ENCODE measurements around the gene ASAP2. TPM values are rescaled to one million over a fixed set of nuclear protein-coding genes. Genes with fewer than 3 reads are reported as not detected.
A peak's percentile ranks its signal among the peaks of the same experiment; 100 is the strongest.

Gene ASAP2
- 10 to 100 TPM; 13.3 to 19.7 (median 16.0) TPM for total RNA-seq
- 9.2 TPM for polyA plus RNA-seq
- long read RNA-seq, donor 1, full-length matches to known transcripts, result 6 of 19 reads
- long read RNA-seq, donor 1, partial matches to known transcripts, result 9 of 19 reads
- long read RNA-seq, donor 1, other reads (novel, unspliced or antisense), result 4 of 19 reads
- long read RNA-seq, donor 2, partial matches to known transcripts, result 1 of 4 reads
- long read RNA-seq, donor 2, other reads (novel, unspliced or antisense), result 2 of 4 reads
- long read RNA-seq, donor 3, partial matches to known transcripts, result 8 of 12 reads
- long read RNA-seq, donor 3, other reads (novel, unspliced or antisense), result 2 of 12 reads
- long read RNA-seq, donor 4, full-length matches to known transcripts, result 2 of 4 reads
- long read RNA-seq, donor 4, partial matches to known transcripts, result 1 of 4 reads
- long read RNA-seq, donor 4, other reads (novel, unspliced or antisense), result 1 of 4 reads

GRCh38 chr2:9205963-9206948, at the start of gene ASAP2:
TSS of gene ASAP2 (plus strand) at chr2:9206812. CDS start at chr2:9207105, 293 bp downstream.
- intact Hi-C loops (cut with DNase I), result loop anchor here (2.0 to 10.0 kb wide), 7 partner anchors 51 to 139 kb away; no protein-coding TSS in a partner anchor
- Histone ChIP-seq H3K4me1 (ENCODE audit: control insufficient read depth, insufficient read depth, low read length) (no peaks in the 10 kb centered on the region), H3K9me3 (ENCODE audit: control insufficient read depth, low read length) (no peaks in the 10 kb centered on the region), H3K27me3 (ENCODE audit: control insufficient read depth, insufficient read depth) (no peaks in the 10 kb centered on the region), H3K27ac (ENCODE audit: low read length) (peak within 1 kb of the TSS; percentile 81), H3K4me3 (ENCODE audit: low read length) (peak within 1 kb of the TSS; percentile 92)
- ATAC-seq, result peak; percentile 82 to 88
- 2% methylated on average over 127 of the region's 128 CpGs for WGBS
- peak; percentile 79 to 91 (median 90) for DNase-seq

GRCh38 chr2:9158786-9159779, 47.5 kb upstream of the ASAP2 start:
- Histone ChIP-seq H3K27ac (ENCODE audit: low read length) (no peak overlapping the region), H3K9me3 (ENCODE audit: control insufficient read depth, low read length) (no peaks in the 10 kb centered on the region), H3K4me3 (ENCODE audit: low read length) (no peak overlapping the region), H3K4me1 (ENCODE audit: control insufficient read depth, insufficient read depth, low read length) (no peaks in the 10 kb centered on the region), H3K27me3 (ENCODE audit: control insufficient read depth, insufficient read depth) (no peaks in the 10 kb centered on the region)
- ATAC-seq (no peak), DNase-seq (no peak)
- WGBS, result 74% methylated on average over 10 of the region's 10 CpGs
- intact Hi-C loops (cut with DNase I), result loop anchor here in 1 of 4 donors (10.0 kb wide), 1 partner anchor 46 kb away; the partner anchor contains the start of gene ASAP2

DNA sequence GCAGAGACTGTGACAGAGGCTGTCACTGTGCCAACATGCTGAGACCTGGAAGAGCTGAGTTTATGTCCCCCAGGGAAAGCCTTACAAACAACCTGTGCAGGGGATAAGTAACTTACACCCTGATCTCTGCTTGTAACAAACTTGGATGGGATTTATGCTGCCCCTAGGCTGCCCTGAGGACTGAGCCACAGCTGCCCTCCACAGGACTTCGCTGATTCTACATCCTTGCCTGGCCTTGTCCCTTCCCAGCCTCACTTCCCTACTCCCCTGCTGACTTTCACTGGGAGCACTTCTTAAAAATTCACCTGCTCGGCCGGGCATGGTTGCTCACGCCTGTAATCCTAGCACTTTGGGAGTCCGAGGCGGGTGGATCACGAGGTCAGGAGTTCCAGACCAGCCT, 45.9 kb upstream of the ASAP2 start:
- 87% methylated on average over 7 of the region's 7 CpGs for WGBS
- H3K4me3 ChIP-seq (ENCODE audit: low read length), result no peak overlapping the region
- no peak overlapping the region for H3K27ac ChIP-seq (ENCODE audit: low read length)
- intact Hi-C loops (cut with DNase I), result no loop called here
- H3K4me1 ChIP-seq (ENCODE audit: control insufficient read depth, insufficient read depth, low read length), result peaks cover 5% of the 10 kb centered on the region
- H3K9me3 ChIP-seq (ENCODE audit: control insufficient read depth, low read length), result no peaks in the 10 kb centered on the region
- no peaks in the 10 kb centered on the region for H3K27me3 ChIP-seq (ENCODE audit: control insufficient read depth, insufficient read depth)
- DNase-seq, result no peak
- ATAC-seq, result no peak

GRCh38 chr2:9162841-9163240, 43.8 kb upstream of the ASAP2 start:
- Histone ChIP-seq H3K9me3 (ENCODE audit: control insufficient read depth, low read length) (no peaks in the 10 kb centered on the region), H3K4me1 (ENCODE audit: control insufficient read depth, insufficient read depth, low read length) (peaks cover 5% of the 10 kb centered on the region), H3K27me3 (ENCODE audit: control insufficient read depth, insufficient read depth) (no peaks in the 10 kb centered on the region), H3K4me3 (ENCODE audit: low read length) (no peak overlapping the region), H3K27ac (ENCODE audit: low read length) (no peak overlapping the region)
- 92% methylated on average over 11 of the region's 11 CpGs for WGBS
- intact Hi-C loops (cut with DNase I), result no loop called here
- ATAC-seq (no peak), DNase-seq (no peak)

DNA sequence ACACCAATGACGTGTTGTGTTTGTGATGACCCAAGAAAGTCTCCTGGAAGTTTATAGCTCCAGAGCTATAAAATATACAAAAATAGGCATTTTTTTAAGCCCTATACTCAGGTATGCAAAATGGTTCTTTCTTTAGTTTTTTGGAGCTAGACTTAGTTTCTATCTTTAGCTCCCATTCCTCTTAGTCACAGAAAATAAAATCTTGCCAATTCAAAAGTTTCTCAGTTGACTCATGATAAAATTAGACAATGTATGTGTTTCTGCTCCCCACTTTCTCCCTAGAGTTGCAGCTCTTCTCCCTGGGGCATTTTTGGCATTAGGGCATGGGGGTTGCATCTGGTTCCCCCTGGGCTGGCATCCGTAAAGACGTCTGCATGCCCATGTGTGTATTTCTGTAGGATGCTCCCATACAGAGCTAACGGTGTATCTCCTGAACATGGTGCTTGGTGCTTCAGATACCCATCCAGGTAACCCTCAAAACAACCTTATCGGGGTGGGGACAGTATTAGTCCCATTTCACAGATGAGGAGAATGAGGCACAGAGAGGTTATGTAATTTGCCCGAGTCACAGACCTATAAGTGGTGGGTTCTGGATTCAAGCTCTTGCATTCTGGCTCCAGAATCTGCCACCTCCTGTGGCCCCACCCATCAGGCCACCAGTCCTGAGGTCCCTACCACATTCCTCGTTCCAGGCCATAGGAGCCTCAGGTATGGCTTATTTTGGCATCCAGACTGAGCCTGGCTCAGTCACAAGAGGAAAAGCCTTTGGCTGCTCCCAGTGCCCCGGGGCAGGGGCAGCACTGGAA, 43.1 kb upstream of the ASAP2 start:
- no peak for ATAC-seq
- intact Hi-C loops (cut with DNase I), result no loop called here
- no peak overlapping the region for H3K27ac ChIP-seq (ENCODE audit: low read length)

GRCh38 chr2:9164112-9164608, 42.5 kb upstream of the ASAP2 start:
- intact Hi-C loops (cut with DNase I), result no loop called here
- H3K4me1 ChIP-seq (ENCODE audit: control insufficient read depth, insufficient read depth, low read length), result peaks cover 5% of the 10 kb centered on the region
- no peak overlapping the region for H3K27ac ChIP-seq (ENCODE audit: low read length)
- 89% methylated on average over 4 of the region's 4 CpGs for WGBS
- H3K27me3 ChIP-seq (ENCODE audit: control insufficient read depth, insufficient read depth), result no peaks in the 10 kb centered on the region
- ATAC-seq, result peak in 1 of 2 donors; percentile 27
- H3K9me3 ChIP-seq (ENCODE audit: control insufficient read depth, low read length), result no peaks in the 10 kb centered on the region
- DNase-seq, result no peak
- no peak overlapping the region for H3K4me3 ChIP-seq (ENCODE audit: low read length)

More for the DNA sequence above, 43.1 kb upstream of the ASAP2 start:
- Histone ChIP-seq H3K27me3 (ENCODE audit: control insufficient read depth, insufficient read depth) (no peaks in the 10 kb centered on the region), H3K4me1 (ENCODE audit: control insufficient read depth, insufficient read depth, low read length) (peaks cover 5% of the 10 kb centered on the region), H3K4me3 (ENCODE audit: low read length) (no peak overlapping the region), H3K9me3 (ENCODE audit: control insufficient read depth, low read length) (no peaks in the 10 kb centered on the region)
- 80% methylated on average over 8 of the region's 8 CpGs for WGBS
- DNase-seq, result no peak

- 87% methylated on average over 5 of the region's 5 CpGs for WGBS
- Histone ChIP-seq H3K27ac (ENCODE audit: low read length) (peak overlapping the region; percentile 56), H3K27me3 (ENCODE audit: control insufficient read depth, insufficient read depth) (no peaks in the 10 kb centered on the region), H3K4me3 (ENCODE audit: low read length) (no peak overlapping the region), H3K4me1 (ENCODE audit: control insufficient read depth, insufficient read depth, low read length) (peaks cover 5% of the 10 kb centered on the region), H3K9me3 (ENCODE audit: control insufficient read depth, low read length) (no peaks in the 10 kb centered on the region)
- ATAC-seq (peak; percentile 67 to 68), DNase-seq (peak in 2 of 3 donors; percentile 51 to 76)
- intact Hi-C loops (cut with DNase I), result no loop called here
Measured at GRCh38 chr2:9165625-9166024, 41.0 kb upstream of the ASAP2 start.

DNA sequence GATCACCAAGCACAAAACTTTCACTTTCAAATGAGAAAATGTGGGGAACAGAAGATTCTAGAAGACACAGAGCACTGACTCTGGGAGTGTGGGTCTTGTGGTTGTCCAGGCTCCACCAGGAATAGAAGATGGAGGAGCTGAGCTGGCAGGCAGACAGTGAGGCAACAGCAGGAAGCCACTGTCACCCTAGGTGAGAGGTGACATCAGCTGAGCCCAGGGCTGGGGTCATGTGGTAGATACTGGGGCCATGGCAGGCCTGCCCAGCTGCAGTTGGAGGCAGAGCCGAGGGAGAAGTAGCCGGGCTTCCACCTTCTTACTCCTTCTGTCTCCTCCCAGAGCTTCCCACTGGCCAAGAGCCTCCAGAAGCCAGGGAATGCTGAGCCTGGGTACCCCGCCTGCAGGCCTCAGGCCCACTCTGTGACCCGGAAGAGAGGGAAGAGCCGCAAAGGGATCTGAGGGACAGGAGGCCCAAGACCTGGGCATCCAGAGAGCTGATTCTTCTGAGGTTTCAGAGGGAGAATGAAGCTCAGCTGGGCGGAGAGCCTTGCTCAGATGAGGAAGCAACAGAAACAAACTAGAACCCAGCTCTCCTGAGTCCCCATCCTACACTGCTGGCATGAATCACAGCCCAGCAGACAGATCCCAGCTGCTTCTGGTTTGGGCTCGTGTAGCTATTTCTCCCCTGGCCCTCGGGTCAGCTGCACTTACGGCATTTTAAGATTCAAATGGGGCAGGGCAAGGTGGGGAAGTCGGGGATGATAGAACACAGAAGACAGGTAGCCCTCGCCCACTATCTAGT, 39.8 kb upstream of the ASAP2 start:
- DNase-seq, result peak in 2 of 3 donors; percentile 35 to 62
- Histone ChIP-seq H3K4me3 (ENCODE audit: low read length) (no peak overlapping the region), H3K9me3 (ENCODE audit: control insufficient read depth, low read length) (no peaks in the 10 kb centered on the region), H3K4me1 (ENCODE audit: control insufficient read depth, insufficient read depth, low read length) (peaks cover 5% of the 10 kb centered on the region), H3K27ac (ENCODE audit: low read length) (no peak overlapping the region), H3K27me3 (ENCODE audit: control insufficient read depth, insufficient read depth) (no peaks in the 10 kb centered on the region)
- intact Hi-C loops (cut with DNase I), result no loop called here
- WGBS, result 68% methylated on average over 11 of the region's 11 CpGs
- peak; percentile 44 to 58 for ATAC-seq
